NCI-H1417 treated with DMSO at 0.1 percent for 48 hours (cell line): ENCODE data around the gene UBXN6.

Experiments used
- DNase-seq: peaks from one replicate; lab custom pipeline; 2025; lab: John Stamatoyannopoulos, UW

Gene UBXN6, protein sequence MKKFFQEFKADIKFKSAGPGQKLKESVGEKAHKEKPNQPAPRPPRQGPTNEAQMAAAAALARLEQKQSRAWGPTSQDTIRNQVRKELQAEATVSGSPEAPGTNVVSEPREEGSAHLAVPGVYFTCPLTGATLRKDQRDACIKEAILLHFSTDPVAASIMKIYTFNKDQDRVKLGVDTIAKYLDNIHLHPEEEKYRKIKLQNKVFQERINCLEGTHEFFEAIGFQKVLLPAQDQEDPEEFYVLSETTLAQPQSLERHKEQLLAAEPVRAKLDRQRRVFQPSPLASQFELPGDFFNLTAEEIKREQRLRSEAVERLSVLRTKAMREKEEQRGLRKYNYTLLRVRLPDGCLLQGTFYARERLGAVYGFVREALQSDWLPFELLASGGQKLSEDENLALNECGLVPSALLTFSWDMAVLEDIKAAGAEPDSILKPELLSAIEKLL

DNA sequence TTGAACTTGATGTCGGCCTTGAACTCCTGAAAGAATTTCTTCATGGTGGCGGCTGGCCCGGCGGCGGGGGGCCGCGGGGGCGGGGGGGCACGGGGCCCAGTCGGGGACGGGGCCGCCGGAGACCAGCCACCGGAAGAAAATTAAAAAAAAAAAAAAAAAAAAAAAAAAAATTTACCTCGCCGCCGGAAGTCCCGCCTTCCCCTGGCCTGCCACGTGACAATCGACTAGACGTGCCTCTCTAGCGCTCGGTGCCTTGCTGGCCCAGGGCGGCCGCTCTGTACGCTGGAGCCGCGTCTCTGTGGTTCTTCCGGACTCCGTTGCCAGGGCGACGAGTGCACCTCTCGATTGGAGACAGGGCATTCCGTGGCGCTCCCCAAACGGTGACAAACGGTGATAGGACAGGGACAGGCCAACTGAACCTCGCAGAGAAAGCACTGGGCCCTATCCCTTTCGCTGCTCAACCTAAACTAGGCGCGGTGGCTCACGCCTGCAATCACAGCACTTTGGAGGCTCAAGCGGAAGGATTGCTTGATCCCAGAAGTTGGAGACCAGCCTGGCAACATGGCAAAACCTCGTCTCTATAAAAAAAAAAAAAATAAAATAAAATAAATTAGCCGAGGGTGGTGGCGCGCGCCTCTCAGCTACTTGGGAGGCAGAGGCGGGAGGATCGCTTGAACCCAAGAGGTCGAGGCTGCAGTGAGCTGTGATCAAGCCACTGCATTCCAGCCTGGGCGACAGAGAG lies at the start of gene UBXN6:
Gene UBXN6 (minus strand): TSS at position 141 of the 742 bp plus-strand sequence. CDS start 97 bp downstream, at position 44.
- DNase-seq = peak; percentile 91

DNA sequence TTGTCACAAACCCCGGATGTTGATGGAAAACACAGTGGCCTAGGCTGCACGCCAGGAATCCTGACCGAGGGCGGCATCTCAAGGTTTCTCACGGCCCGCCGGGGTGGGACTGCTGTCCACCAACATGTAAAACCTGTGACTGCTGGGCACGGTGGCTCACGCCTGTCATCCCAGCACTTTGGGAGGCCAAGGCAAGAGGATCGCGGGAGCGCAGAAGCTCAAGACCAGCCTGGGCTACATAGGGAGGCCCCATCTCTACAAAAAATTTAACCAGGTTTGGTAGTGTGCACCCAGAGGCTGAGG lies 49.5 kb upstream of the UBXN6 start:
- no peak for DNase-seq

DNA sequence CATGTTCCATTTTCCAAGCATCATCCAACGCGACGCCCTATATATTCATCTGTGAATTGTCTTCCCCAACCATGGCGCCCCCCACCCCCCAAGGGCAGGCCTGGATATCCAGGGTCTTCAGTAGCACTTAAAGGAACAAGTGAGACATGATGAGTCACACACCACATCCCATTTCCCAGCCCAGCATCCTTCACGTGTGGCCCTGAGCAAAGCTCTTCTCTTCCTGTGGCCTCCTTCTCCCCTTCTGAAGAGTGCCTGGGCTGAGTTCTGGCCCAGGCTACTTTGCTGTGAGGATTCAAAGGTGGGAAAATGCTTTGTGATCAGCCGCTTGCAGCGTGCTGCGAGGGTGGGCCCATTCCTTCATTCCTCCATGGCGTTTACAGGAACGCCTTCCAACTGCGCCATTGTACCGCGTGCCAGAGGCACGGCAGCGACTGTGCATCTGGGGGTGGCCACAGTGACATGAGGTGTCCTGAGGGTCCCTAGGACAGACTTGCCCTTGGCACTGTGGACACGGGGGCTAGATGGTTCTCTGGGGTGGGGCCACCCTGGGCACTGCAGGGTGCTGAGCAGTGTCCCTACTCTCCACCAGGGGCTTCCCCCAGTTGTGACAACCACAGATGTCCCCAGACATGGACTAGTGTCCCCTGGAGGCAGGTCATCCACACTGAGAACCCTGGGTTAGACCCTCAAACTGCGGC lies 49.0 kb upstream of the UBXN6 start:
- DNase-seq = no peak

DNA sequence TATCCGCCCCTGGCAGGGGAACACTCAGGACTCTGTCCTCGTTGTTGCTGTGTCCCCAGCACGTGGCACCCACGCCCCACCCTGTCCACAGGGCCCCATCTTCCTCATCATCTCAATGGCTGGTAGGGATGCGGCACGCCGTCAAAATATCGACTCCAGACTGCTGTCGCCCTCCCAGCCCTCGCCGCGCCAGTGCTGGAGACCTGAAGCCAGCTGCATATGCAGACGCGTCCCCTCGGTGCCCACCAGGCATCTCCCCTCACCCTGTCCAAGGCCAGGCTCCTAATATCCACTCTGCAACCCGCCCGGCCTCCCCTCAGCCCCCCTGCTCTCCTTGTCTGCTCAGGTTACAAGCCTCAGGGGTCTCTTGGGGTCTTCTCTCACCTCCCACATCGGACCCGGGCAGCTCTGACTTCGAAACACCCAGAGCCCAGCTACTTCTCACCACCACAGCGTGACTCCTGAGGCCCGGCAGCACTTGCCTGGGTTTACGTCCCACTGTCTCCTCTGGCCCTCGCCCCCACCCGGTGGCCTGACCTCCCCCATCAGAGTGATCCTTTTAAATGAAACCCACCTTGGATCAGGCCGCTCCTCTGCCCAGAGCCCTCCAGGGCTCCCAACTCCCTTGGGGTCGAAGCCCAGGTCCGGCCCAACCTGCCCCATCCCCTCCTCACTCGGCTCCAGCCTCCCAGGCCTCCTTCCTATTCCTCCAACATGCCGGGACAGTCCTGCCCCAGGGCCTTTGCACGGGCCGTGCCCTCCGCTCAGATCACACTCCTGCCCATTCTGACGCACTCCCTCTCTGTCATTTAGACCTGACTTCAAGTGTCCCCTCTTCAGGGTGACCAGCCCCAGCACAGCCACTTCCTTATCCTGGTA lies 48.2 kb upstream of the UBXN6 start:
- no peak for DNase-seq

DNA sequence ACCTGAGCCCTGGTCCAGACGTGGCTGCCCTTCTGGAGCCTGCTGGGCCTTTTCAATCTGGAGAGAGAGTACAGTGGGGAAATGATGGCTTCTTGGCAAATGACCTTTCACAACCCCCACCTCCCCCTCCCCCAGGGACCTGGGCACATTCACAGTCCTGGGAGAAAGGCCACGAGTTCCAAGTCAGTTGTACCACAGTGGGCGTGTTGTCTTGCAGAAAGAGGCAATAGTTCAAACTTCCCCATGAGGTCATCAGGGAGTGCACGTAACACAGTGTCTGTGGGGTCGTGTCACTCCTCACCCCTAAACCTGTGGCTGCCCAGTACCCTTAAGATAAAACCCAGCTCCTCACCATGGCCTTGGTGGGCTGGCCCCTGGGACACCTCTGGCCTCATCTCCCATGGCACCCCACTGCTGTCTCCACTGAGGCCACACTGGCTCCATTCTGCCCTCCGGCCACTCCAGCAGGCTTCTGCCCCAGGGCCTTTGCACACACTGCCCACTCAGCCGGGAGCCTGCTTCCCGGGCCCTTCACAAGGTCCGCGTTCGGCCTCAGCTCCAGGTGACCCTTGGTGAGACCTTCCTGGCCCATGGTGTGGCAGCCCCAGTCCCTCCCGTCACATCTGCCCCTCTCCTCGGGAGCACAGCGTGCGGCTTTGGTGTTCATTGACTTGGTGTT lies 47.4 kb upstream of the UBXN6 start:
- DNase-seq = no peak

DNA sequence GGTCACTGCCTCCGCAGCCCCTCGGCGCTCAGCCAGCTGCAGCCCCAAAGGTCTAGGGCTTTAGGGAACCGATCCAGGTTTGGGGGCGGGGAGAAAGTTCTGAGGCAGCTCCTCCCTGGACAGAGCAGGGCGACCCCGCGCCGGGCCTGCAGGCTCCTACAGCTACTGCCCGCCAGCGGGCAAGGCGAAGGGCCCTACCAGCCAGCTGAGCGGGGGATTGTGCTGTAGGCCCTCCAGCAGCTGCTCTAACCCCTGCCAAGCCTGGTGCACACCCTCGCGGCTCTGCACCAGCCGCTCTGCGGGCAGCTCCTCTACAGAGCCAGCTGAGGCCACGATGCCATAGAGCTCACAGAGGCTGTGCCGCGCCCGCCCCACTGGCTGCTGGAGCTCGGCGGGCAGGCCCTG lies 46.7 kb upstream of the UBXN6 start:
- no peak for DNase-seq

DNA sequence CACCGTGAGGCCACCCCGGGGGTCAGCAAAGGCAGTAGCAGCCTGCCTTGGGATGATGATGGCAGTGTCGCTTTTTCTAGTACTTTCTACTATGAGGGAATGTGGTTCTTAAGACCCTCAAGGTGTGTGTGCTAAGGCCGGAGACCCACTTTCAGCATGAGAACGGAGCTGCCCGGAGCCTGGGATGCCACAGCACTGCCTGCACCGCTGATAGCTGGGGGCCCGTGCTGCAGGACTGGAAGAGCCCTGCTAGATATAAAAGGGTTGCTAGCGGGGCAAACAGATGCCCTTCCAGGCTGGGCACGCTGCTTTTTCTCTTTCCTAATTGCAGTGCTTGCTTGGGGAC lies 46.2 kb upstream of the UBXN6 start:
- no peak for DNase-seq

DNA sequence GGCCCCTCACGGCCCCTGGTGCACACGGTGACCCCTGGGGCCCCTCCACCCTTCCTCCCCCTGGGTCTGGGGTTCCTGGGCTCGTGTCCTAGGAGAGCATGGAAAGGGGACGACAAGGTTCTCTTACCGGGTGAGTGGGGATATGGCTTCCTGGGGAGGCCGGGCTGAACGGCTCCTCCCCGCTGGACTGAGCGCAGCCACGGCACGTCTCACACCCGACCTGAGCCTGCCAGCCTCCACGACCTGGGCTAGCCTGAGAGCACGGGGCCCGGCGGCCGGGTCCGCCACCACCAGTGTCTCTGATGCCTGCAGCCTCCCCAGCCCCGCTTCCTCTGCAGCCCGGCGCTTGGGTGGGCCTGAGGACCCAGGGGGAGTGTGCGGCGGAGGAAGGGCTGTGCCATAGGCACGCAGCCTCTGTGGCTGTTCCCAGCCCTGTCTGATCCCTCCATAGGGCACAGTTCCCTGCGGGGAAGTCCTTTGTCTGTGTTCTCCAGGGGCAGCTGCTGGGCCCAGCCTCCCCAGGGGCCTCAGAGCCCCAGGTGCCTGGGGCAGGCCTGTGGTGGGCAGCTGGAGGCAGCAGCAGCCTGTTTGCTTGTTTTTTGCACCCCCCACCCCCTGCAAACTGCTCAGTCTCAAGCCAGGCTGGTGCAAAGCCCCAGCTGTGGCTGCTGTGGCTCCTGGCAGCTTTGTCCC lies 45.7 kb upstream of the UBXN6 start:
- DNase-seq = no peak

DNA sequence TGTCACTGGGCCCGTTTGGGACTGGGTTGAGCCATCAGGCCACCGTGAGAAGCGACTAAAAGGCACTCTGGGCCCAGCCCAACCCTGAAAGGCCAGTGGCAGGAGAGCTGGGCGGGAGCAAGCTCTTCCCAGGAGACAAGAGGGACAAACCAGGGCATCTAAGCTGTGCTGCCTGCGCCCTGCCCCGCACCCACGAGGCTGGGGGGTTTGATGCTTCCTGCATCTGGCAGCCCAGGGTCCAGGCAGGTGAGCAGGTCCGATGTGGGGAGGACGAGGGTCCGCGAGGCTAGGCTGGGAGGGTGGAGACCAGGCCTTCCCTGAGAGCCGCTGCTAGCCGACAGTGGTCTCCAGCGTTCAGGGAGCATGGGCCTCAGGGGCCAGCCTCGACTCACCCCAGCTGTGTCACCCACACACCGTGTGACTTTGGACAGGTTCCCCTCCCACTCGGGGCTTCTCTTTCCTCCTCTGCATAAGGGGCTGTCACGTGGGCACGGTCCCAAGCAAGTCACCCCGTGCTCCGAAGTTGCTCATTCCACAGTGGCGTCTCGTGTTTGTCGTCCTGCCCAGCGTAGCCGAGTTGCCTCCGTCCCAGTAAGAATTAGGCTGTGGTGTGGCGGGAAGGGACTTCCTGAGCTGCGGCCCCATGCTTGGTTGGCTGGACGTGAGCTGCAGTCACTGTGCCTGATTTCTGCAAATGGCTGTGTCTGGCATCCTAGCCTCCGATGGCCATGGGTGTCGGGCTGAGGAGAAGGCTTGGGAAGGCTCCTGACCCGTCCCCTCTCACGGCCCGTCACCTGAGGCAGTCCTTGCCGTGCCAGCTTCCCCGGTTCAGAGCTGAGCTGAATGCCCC lies 44.9 kb upstream of the UBXN6 start:
- no peak for DNase-seq

DNA sequence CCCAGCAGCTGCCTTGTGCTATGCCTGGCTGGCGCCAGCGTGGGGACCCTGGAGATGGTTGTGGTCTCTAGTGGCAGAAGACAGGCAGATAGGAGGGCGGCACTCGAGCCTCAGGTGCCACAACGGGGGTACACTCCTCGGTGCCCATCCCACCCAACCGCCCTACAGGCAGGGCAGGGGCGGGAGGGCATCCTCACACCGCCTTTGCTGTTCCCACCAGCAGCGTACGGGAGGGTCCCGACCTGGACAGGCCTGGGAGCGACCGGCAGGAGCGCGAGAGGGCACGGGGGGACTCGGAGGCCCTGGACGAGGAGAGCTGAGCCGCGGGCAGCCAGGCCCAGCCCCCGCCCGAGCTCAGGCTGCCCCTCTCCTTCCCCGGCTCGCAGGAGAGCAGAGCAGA lies 44.1 kb upstream of the UBXN6 start:
- no peak for DNase-seq

DNA sequence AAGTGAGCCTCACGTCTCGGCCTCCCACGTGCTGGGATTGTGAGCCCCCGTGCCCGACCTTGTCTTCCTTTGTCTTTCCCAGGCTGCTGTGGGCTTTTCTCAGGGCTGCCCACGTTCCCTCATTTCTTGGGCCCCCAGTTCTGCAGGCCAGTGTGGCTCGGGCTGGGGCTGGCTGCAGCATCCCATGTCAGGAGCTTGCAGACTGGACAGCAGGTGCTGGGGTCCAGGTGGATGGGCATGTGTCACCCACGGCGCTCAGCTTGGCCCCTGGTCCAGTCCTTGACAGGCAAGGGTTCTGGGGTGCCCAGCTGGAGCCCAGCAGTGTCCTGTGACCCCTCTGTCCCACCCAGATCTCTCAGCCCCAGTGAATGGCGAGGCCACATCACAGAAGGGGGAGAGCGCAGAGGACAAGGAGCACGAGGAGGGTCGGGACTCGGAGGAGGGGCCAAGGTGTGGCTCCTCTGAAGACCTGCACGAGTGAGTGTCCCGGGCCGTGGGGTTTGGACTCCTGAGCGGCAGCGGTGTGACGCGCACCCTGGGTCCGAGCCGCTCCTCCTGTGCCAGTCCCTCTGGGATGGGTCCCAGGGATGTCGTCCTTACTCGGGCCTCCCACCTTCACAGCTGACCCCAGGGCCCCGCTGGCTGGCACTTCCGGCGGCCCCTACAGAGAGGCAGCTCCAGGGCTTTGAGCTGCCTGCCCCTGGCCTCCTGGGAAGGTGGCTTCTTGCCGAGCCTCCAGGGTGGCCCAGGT lies 43.4 kb upstream of the UBXN6 start:
- no peak for DNase-seq

DNA sequence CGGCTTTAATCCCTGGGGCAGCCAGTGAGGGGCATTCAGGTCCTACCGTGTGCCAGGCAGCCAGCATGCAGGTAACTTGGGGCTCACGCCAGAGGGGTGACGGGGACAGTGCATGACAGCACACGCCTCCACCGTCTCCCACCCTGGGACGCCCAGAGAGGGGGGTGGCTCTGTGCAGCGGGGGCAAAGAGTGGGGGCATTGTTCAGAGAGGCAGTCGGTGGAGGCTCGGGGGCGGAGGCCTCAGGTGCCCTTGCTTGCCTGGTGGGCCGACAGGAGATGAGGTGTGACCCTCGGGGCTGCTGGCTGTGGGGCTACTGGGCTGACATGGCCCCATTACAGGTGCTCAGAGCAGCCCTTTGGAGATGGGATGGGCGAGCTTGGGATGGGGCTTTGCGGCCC lies 42.3 kb upstream of the UBXN6 start:
- DNase-seq = no peak

DNA sequence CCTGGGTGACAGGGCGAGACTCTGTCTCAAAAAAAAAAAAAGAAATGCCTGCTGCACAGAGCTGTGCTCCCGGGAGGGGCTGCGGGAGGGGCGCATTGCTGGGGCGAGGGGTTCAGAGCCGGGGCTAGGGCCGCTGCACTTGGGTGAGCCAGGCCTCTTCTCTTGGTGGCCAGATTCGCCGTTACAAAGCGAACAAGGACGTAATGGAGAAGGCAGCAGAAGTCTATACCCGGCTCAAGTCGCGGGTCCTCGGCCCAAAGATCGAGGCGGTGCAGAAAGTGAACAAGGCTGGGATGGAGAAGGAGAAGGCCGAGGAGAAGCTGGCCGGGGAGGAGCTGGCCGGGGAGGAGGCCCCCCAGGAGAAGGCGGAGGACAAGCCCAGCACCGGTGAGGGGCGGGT lies 41.7 kb upstream of the UBXN6 start:
- DNase-seq = no peak

DNA sequence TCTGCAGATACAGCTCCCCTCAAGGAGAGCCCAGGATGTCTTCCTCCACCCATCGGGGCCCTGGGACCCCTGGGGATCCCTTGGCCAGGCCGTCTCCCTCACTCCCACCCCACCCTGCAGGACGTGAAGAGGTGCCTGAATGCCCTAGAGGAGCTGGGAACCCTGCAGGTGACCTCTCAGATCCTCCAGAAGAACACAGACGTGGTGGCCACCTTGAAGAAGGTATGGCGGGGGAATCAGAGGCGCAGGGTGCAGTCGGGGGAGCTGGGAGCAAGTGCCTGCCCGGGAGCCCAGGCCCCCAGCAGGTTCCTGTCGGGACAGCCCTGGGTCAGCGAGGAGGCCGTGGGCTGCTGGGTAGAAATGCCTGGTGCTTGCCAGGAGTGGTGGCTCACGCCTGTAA lies 41.1 kb upstream of the UBXN6 start:
- no peak for DNase-seq

DNA sequence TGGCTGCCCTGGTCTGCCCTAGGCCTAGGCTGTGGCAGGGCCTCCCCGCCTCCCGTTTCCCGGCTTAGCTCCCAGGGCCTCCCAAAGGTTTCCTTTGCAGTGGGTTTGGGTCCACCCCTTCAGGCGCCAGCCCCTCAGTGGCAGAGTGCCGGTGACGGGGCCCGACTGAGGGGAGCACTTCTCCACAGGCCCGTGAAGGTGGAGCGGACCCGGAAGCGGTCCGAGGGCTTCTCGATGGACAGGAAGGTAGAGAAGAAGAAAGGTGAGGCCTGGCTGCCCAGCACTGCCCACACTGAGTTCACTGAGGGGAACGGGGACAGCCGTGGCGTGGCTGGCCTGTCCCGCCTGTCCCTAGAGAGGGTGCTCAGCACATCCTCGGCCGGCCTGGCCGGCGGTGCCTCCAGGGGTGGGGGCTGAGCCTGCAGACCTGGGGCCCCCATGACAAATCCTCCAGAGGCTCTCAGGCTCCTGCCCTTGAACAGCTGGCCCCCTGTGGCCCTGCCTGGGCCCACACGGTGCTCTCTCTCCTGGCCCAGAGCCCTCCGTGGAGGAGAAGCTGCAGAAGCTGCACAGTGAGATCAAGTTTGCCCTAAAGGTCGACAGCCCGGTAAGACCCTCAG lies 40.3 kb upstream of the UBXN6 start:
- no peak for DNase-seq

DNA sequence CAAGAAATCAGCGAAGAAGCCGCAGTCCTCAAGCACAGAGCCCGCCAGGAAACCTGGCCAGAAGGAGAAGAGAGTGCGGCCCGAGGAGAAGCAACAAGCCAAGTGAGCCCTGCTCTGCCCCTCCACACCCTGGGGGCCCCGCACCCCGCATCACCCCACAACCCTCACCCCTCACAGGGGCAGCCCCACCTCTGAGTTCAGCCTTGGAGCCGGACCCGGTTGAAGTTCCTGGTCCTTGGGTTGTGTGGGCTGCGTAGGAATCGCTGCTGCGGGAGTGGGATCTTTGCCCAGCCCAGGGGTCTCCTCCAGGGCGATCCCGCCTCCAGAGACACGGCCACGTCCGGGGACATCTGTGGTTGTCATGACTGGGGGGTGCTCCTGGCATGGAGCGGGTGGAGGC lies 38.7 kb upstream of the UBXN6 start:
- no peak for DNase-seq

DNA sequence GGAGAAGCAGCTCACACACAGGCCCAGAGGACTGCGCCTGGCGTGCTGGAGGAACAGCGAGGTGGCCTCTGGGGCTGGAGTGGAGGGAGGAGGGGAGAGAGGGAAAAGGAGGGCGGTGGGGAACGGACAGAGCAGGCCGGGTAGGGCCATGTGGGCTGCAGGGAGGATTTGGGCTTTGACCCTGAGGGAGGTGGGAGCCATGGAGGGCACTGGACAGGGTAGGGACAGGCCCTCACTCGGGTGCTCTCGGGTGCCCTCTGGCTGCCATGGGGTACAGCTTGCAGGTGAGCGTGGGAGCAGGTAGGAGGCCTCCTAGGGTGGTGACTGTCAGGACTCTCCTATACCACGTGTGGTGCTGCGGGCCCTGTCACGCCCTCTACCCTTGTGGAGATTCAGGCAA lies 37.9 kb upstream of the UBXN6 start:
- DNase-seq = no peak

DNA sequence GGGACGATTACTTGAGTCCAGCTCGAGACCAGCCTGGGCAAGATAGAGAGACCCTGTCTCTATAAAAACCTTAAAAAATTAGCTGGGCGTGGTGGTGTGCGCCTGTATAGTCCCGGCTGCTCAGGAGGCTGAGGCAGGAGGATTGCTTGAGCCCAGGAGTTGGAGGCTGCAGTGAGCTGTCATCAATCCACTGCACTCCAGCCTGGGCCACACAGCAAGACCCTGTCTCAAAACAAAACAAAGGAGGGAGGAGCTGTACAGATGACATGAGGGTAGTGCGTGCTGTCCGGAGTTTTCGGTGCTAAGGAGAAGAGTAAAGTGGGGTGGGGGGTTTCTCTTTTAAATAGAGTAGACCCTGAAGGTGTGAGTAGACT lies 37.1 kb upstream of the UBXN6 start:
- no peak for DNase-seq
